Esophagus (tissue), 2 donors: ENCODE results near the gene SNAP91. TPM values are rescaled to one million over a fixed set of nuclear protein-coding genes. Genes with fewer than 3 reads are reported as not detected.
"Not testable (repeated sequence)": the region's sequence is repeated elsewhere in the genome, so short reads cannot be mapped to it uniquely, and the experiment has no call there.

ENCODE experiments used
- H3K27ac ChIP-seq, 2 donors: one replicate each; pipeline ENCODE4 v1.5.1; 2013; ENCODE audit warnings: low read depth in 2 of 2, mild to moderate bottlenecking in 2 of 2, inconsistent platforms in 1 of 2, low read length in 1 of 2, moderate library complexity in 1 of 2
- H3K27me3 ChIP-seq, 2 donors: one replicate each; pipeline ENCODE4 v1.6.1; 2013; ENCODE audit warnings: low read length in 2 of 2, control low read depth in 1 of 2, mild to moderate bottlenecking in 1 of 2; ENCODE audit not compliant: insufficient read depth in 2 of 2, control insufficient read depth in 1 of 2
- H3K36me3 ChIP-seq, 2 donors: one replicate each; pipeline ENCODE4 v1.6.1; 2013; ENCODE audit warnings: low read length in 1 of 2; ENCODE audit not compliant: control insufficient read depth in 2 of 2, insufficient read depth in 2 of 2
- H3K4me1 ChIP-seq, 2 donors: one replicate each; pipeline ENCODE4 v1.6.1; 2013; ENCODE audit warnings: low read length in 1 of 2; ENCODE audit not compliant: control insufficient read depth in 2 of 2, insufficient read depth in 2 of 2
- H3K4me3 ChIP-seq, 2 donors: one replicate each; pipeline ENCODE4 v1.5.1; 2013; ENCODE audit warnings: low read length in 2 of 2, mild to moderate bottlenecking in 2 of 2, low read depth in 1 of 2, moderate library complexity in 1 of 2
- H3K9me3 ChIP-seq, 2 donors: one replicate each; pipeline ENCODE4 v1.6.1; 2013; ENCODE audit warnings: mild to moderate bottlenecking in 2 of 2, low read depth in 1 of 2, low read length in 1 of 2, moderate library complexity in 1 of 2; ENCODE audit not compliant: control insufficient read depth in 2 of 2, insufficient read depth in 1 of 2
- whole genome bisulfite sequencing, 2 donors: extraction: QIAGEN DNeasy Blood & Tissue Kit; methylation state at CpG; one replicate each; pipeline ENCODE4 v1.1.7; 2013; 5-methylcytosine and 5-hydroxymethylcytosine counted together
- polyA plus RNA-seq, 2 donors: library from polyadenylated mRNA; stranded (reverse); fragments of 200-250 nt; gene quantifications; one replicate each; pipeline ENCODE4 v1.2.3, GENCODE V29; 2013
- donor health status: healthy with polysubstance abuse.
- donor health status: Bipolar disorder and iron deficiency.

The SNAP91 gene, protein sequence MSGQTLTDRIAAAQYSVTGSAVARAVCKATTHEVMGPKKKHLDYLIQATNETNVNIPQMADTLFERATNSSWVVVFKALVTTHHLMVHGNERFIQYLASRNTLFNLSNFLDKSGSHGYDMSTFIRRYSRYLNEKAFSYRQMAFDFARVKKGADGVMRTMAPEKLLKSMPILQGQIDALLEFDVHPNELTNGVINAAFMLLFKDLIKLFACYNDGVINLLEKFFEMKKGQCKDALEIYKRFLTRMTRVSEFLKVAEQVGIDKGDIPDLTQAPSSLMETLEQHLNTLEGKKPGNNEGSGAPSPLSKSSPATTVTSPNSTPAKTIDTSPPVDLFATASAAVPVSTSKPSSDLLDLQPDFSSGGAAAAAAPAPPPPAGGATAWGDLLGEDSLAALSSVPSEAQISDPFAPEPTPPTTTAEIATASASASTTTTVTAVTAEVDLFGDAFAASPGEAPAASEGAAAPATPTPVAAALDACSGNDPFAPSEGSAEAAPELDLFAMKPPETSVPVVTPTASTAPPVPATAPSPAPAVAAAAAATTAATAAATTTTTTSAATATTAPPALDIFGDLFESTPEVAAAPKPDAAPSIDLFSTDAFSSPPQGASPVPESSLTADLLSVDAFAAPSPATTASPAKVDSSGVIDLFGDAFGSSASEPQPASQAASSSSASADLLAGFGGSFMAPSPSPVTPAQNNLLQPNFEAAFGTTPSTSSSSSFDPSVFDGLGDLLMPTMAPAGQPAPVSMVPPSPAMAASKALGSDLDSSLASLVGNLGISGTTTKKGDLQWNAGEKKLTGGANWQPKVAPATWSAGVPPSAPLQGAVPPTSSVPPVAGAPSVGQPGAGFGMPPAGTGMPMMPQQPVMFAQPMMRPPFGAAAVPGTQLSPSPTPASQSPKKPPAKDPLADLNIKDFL
- under 1 TPM; 0.04 to 0.05 TPM for polyA plus RNA-seq

DNA sequence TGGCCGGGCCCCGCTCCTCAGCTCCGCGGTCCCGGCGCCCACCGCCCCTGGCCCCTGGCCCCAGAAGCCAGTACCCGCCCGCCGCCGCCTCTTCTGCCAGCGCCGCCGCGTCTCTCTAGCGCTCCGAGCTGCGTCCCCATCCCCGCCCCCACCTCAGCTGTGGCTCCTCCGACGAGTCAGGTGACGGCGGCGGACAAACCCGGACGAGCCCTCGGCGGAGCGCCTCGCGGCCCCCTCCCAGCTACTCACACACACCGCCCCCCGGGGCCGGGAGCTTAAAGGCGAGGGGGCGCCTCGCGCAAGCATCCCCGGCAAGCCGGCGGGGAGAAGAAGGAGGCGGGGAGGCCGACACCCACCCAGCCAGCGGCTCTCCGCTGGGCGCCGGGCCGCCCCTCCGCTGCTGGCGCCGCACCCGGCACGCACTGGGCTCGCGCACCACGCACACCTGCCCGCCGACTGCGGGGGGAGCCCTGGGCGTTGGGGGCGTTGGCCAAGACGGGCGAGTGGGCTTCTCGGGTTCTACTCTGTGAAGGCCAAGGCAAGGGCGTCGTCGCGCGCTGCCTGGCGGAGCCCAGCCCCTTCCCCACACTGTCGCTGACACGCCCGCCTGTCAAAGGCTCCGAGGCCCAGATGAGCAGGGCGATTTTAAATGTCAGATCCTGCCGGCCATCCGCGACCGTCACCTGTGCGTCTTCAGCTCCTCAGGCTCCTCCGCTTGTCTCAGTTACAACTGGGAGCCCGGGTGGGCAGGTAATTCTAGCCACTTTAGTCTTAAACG, at the start of gene SNAP91:
SNAP91 (minus strand) TSS at position 132 of the 778 bp plus-strand sequence. CDS start 1,174 bp downstream, outside the sequence.
- Histone ChIP-seq H3K27me3 (peaks cover 3 to 13% of the 10 kb centered on the region in 2 donors), H3K27ac (no peak within 1 kb of the TSS), H3K4me3 (peak within 1 kb of the TSS; percentile 37 to 46), H3K36me3 (no peaks in the 10 kb centered on the region), H3K4me1 (peaks cover 0 to 4% of the 10 kb centered on the region in 2 donors), H3K9me3 (no peaks in the 10 kb centered on the region)
- WGBS, 2 donors, result 2 to 3% methylated on average over 73 to 83 of the region's 83 CpGs

DNA sequence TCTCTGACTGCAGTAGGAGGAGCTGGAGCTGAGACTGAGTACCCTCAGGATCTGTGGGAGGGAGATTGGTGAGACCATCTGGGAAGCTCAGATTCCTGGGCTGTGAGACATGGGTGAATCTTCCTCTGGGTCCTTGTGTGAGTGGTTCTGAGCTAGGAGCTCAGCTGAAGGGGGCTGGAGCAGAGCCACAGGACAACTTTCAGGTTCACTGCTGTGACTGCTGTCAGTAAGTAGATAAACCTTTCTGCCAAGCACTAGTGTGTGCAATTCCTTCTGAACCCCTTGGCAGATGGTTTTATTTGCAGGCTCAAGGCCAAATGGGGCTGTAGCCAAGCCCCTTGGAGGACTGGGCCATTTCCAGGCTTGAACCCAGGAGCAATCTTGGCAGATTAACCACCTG, 49.6 kb upstream of the SNAP91 start:
- no peak overlapping the region for H3K4me3 ChIP-seq
- H3K4me1 ChIP-seq, result no peaks in the 10 kb centered on the region
- H3K9me3 ChIP-seq, result peaks cover 0 to 11% of the 10 kb centered on the region in 2 donors
- H3K36me3 ChIP-seq, result no peaks in the 10 kb centered on the region
- no peak overlapping the region for H3K27ac ChIP-seq
- H3K27me3 ChIP-seq, result no peaks in the 10 kb centered on the region

DNA sequence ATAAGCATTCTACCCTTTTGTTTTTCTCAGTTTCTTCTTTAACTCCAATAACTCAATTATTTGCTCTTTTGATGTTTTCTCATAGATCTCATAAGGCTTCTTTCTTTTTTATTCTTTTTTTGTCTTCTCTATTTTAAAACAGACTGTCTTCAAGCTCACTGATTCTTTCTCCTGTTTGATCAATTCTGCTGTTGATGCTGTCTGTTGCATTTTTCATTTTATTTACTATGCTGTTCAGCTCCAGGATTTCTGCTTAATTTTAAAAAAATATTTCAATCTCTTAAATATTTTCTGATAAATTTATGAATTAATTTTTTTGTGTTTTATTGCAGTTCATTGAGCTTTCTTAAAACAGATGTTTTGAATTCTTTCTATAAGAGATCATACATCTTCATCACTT, 48.1 kb upstream of the SNAP91 start:
- H3K27me3 ChIP-seq, result no peaks in the 10 kb centered on the region
- H3K9me3 ChIP-seq, result peaks cover 0 to 11% of the 10 kb centered on the region in 2 donors
- no peaks in the 10 kb centered on the region for H3K4me1 ChIP-seq
- H3K4me3 ChIP-seq, result no peak overlapping the region
- no peaks in the 10 kb centered on the region for H3K36me3 ChIP-seq
- H3K27ac ChIP-seq, result no peak overlapping the region

DNA sequence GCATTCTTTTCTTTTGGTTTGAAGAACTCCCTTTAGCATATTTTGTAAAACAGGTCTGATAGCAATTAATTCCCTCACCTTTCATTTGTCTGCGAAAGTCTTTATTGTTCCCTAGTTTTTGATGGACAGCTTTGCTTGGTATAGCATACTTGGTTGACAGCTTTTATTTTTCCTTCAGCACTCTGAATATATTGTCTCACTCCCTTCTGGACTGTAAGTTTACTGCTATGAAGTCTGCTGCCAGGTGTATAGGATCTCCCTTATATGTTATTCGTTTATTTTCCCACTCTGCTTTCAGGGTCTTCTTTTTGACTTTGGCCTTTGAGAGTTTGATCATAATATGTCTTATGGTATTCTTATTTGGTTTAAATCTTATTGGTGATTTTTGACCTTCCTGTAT, 47.7 kb upstream of the SNAP91 start:
- Histone ChIP-seq H3K36me3 (no peaks in the 10 kb centered on the region), H3K4me1 (no peaks in the 10 kb centered on the region), H3K4me3 (no peak overlapping the region), H3K27me3 (no peaks in the 10 kb centered on the region), H3K27ac (no peak overlapping the region), H3K9me3 (peaks cover 0 to 11% of the 10 kb centered on the region in 2 donors)
- WGBS, 2 donors, result 85 to 87% methylated on average over 2 of the region's 2 CpGs

DNA sequence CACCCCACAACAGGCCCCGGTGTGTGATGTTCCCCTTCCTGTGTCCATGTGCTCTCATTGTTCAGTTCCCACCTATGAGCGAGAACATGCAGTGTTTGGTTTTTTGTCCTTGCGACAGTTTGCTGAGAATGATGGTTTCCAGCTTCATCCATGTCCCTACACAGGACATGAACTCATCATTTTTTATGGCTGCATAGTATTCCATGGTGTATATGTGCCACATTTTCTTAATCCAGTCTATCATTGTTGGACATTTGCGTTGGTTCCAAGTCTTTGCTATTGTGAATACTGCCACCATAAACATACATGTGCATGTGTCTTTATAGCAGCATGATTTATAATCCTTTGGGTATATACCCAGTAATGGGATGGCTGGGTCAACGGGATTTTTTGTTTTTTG, 43.5 kb upstream of the SNAP91 start:
- not testable (repeated sequence) for H3K9me3 ChIP-seq, H3K36me3 ChIP-seq, H3K27ac ChIP-seq, H3K27me3 ChIP-seq, H3K4me3 ChIP-seq, H3K4me1 ChIP-seq
- WGBS, 2 donors, result 80 to 82% methylated on average over 5 of the region's 5 CpGs

DNA sequence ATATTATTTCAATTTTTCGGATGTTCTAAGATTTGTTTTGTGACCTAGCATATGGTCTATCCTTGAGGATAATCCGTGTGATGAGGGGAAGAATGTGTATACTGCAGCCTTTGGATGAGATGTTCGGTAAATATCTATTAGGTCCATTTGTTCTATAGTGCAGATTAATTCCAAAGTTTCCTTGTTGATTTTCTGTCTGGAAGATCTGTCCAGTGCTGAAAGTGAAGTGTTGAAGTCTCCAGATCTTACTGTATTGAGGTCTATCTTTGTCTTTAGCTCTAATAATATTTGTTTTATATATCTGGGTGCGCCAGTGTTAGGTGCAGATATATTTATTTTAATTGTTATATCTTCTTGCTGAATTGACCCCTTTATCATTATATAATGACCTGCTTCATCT, 32.2 kb upstream of the SNAP91 start:
- Histone ChIP-seq H3K4me1 (no peaks in the 10 kb centered on the region), H3K4me3 (no peak overlapping the region), H3K27me3 (no peaks in the 10 kb centered on the region), H3K36me3 (no peaks in the 10 kb centered on the region), H3K9me3 (no peaks in the 10 kb centered on the region), H3K27ac (no peak overlapping the region)
- WGBS, 2 donors, result 65 to 74% methylated on average over 4 of the region's 4 CpGs

DNA sequence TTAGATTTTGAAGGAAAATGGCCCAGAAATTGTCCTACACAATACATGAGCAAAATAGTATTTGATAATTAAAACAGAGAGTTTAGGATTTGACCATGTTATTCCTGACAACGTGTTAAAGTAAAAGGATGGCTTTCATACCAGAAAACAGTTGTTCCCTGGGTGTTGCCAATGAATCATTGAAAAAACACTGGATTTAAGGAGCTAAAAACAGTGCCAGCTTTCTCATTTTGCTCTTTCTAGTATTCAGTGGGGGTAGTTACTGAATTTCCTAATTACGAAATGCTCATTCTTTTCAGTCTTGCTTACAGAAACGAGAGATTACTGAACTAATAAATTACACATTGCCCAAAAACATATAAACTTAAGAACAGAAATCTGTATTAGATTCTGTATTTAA, 26.6 kb upstream of the SNAP91 start:
- H3K4me3 ChIP-seq, result no peak overlapping the region
- 65 to 71% methylated on average over 3 of the region's 3 CpGs for WGBS, 2 donors
- H3K27me3 ChIP-seq, result no peaks in the 10 kb centered on the region

DNA sequence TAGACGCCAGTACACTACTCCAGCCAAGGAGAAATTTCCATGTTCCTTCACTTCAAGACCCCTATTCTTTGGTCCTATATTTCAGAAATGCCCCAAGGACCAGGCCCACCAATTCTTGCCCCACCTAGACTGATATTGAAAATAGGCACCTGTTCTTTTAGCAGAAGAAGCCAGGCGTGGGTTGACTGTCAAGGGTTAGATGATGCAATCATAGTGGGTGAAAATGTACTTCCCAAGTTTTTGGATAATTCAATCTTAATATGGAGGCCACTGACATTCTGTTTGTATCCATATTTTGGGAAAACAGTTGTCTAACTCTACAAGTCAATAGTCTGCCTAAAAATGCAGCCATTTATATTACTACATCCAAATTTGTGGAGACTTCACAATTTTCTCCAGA, 21.0 kb upstream of the SNAP91 start:
- Histone ChIP-seq H3K27ac (no peak overlapping the region), H3K36me3 (no peaks in the 10 kb centered on the region), H3K9me3 (no peaks in the 10 kb centered on the region), H3K27me3 (no peaks in the 10 kb centered on the region), H3K4me3 (no peak overlapping the region), H3K4me1 (no peaks in the 10 kb centered on the region)
- 71 to 75% methylated on average over 2 of the region's 2 CpGs for WGBS, 2 donors

More for the DNA sequence above, 26.6 kb upstream of the SNAP91 start:
- H3K36me3 ChIP-seq, result no peaks in the 10 kb centered on the region
- no peaks in the 10 kb centered on the region for H3K4me1 ChIP-seq
- no peaks in the 10 kb centered on the region for H3K9me3 ChIP-seq
- H3K27ac ChIP-seq, result no peak overlapping the region

DNA sequence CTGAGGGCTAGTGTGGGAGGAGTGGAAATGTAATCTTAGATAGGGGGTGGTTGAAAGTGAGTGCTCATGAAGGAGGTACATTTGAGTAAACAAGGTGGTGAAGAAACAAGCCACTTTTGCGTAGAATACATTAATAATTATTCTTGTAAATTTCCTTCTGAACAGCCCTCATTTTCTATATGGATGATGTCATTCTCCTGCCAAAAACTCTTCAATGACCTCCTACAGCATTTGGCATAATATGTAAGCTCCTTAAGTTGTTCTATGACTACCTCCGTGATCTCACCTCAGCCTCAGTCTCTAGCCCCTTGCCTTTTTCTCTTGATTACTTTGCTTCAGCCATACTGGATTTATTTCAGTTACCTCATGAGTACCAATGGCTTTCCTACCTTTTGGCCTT, 14.0 kb upstream of the SNAP91 start:
- no peaks in the 10 kb centered on the region for H3K27me3 ChIP-seq
- WGBS, 2 donors, result 85 to 92% methylated on average over 2 of the region's 2 CpGs
- no peaks in the 10 kb centered on the region for H3K9me3 ChIP-seq
- no peak overlapping the region for H3K27ac ChIP-seq
- H3K4me3 ChIP-seq, result no peak overlapping the region
- no peaks in the 10 kb centered on the region for H3K4me1 ChIP-seq
- H3K36me3 ChIP-seq, result no peaks in the 10 kb centered on the region
